Measurements from ENCODE around the gene SLC29A3.

The SLC29A3 gene

GRCh38 chr10:71293446-71294084, 25.5 kb upstream of the SLC29A3 start:
- TF ChIP-seq TCF12 (IDR thresholded peaks at IDR 0.05; ENCODE audit: low read depth): 0 out of 2 replicates have a peak, but pooled peaks have one; percentile 22
- TF ChIP-seq USF1 (IDR thresholded peaks at IDR 0.05): no peak
- peak; percentile 20; the same call in 1 of the 2 replicates for TF ChIP-seq EGR1 (IDR thresholded peaks at IDR 0.05)

- TF ChIP-seq MAX (IDR thresholded peaks at IDR 0.05) (no peak), TEAD4 (IDR thresholded peaks at IDR 0.05) (peak; percentile 20; the same call in 1 of the 2 replicates)
Measured at GRCh38 chr10:71294091-71294561, 24.9 kb upstream of the SLC29A3 start.

- no peak for TF ChIP-seq NFIC (IDR thresholded peaks at IDR 0.05)
- TF ChIP-seq RAD21 (IDR thresholded peaks at IDR 0.05; ENCODE audit: low read depth): no peak
- TF ChIP-seq EP300 (IDR thresholded peaks at IDR 0.05; ENCODE audit: borderline replicate concordance): no peak
- no peak for TF ChIP-seq EGR1 (IDR thresholded peaks at IDR 0.05)
- no peak for TF ChIP-seq FOXM1 (IDR thresholded peaks at IDR 0.05; ENCODE audit: borderline replicate concordance, low read depth)
- no peak for TF ChIP-seq MAX (IDR thresholded peaks at IDR 0.05)
- TF ChIP-seq CREB1 (IDR thresholded peaks at IDR 0.05; ENCODE audit: low read depth): no peak
- TF ChIP-seq CEBPB (IDR thresholded peaks at IDR 0.05): no peak
- no peak for TF ChIP-seq TAF1 (IDR thresholded peaks at IDR 0.05; ENCODE audit: low read depth)
- no peak for TF ChIP-seq TEAD4 (IDR thresholded peaks at IDR 0.05)
- no peak for TF ChIP-seq USF1 (IDR thresholded peaks at IDR 0.05)
- TF ChIP-seq ZBTB7A (IDR thresholded peaks at IDR 0.05; ENCODE audit: low read depth): no peak
- TF ChIP-seq YY1 (IDR thresholded peaks at IDR 0.05; ENCODE audit: low read depth): no peak
- TF ChIP-seq TCF12 (IDR thresholded peaks at IDR 0.05; ENCODE audit: low read depth): no peak
- TF ChIP-seq REST (IDR thresholded peaks at IDR 0.05; ENCODE audit: low read depth): no peak
Measured at GRCh38 chr10:71294856-71295255, 24.2 kb upstream of the SLC29A3 start.

- TF ChIP-seq ZBTB7A (IDR thresholded peaks at IDR 0.05; ENCODE audit: low read depth) (no peak), RAD21 (IDR thresholded peaks at IDR 0.05; ENCODE audit: low read depth) (no peak), REST (IDR thresholded peaks at IDR 0.05; ENCODE audit: low read depth) (no peak), EP300 (IDR thresholded peaks at IDR 0.05; ENCODE audit: borderline replicate concordance) (no peak), CREB1 (IDR thresholded peaks at IDR 0.05; ENCODE audit: low read depth) (no peak), YY1 (IDR thresholded peaks at IDR 0.05; ENCODE audit: low read depth) (no peak), TAF1 (IDR thresholded peaks at IDR 0.05; ENCODE audit: low read depth) (no peak), TCF12 (IDR thresholded peaks at IDR 0.05; ENCODE audit: low read depth) (no peak), FOXM1 (IDR thresholded peaks at IDR 0.05; ENCODE audit: borderline replicate concordance, low read depth) (no peak), EGR1 (IDR thresholded peaks at IDR 0.05) (no peak), CEBPB (IDR thresholded peaks at IDR 0.05) (no peak)
Measured at GRCh38 chr10:71295641-71296040, 23.4 kb upstream of the SLC29A3 start.

GRCh38 chr10:71296086-71296485, 23.0 kb upstream of the SLC29A3 start:
- TF ChIP-seq USF1 (IDR thresholded peaks at IDR 0.05) (no peak), CREB1 (IDR thresholded peaks at IDR 0.05; ENCODE audit: low read depth) (no peak)

GRCh38 chr10:71297343-71297742, 21.7 kb upstream of the SLC29A3 start:
- no peak; the same call in 1 of the 2 replicates for TF ChIP-seq NFIC (IDR thresholded peaks at IDR 0.05)
- no peak for TF ChIP-seq TAF1 (IDR thresholded peaks at IDR 0.05; ENCODE audit: low read depth)
- no peak for TF ChIP-seq TCF12 (IDR thresholded peaks at IDR 0.05; ENCODE audit: low read depth)
- no peak for TF ChIP-seq CREB1 (IDR thresholded peaks at IDR 0.05; ENCODE audit: low read depth)
- TF ChIP-seq YY1 (IDR thresholded peaks at IDR 0.05; ENCODE audit: low read depth): no peak
- TF ChIP-seq REST (IDR thresholded peaks at IDR 0.05; ENCODE audit: low read depth): no peak
- no peak for TF ChIP-seq USF1 (IDR thresholded peaks at IDR 0.05)
- no peak for TF ChIP-seq ZBTB7A (IDR thresholded peaks at IDR 0.05; ENCODE audit: low read depth)
- no peak for TF ChIP-seq CEBPB (IDR thresholded peaks at IDR 0.05)
- TF ChIP-seq EGR1 (IDR thresholded peaks at IDR 0.05): no peak
- TF ChIP-seq RAD21 (IDR thresholded peaks at IDR 0.05; ENCODE audit: low read depth): no peak
- TF ChIP-seq MAX (IDR thresholded peaks at IDR 0.05): no peak
- no peak for TF ChIP-seq EP300 (IDR thresholded peaks at IDR 0.05; ENCODE audit: borderline replicate concordance)
- no peak for TF ChIP-seq TEAD4 (IDR thresholded peaks at IDR 0.05)
- no peak for TF ChIP-seq FOXM1 (IDR thresholded peaks at IDR 0.05; ENCODE audit: borderline replicate concordance, low read depth)

Data from Ishikawa (cell line).